CD14-positive monocyte (primary cell): ENCODE results near the gene POU6F2. TPM values are rescaled to one million over a fixed set of nuclear protein-coding genes. Genes with fewer than 3 reads are reported as not detected.

Experiments
- DNase-seq, 3 donors: peaks; one replicate each; pipeline ENCODE4 v3.0.0-alpha.2; 2011 to 2022
- H2AFZ ChIP-seq: 2 replicates; pipeline ENCODE4 v1.6.0; 2012; ENCODE audit warnings: mild to moderate bottlenecking, low read depth, low read length, inconsistent platforms; ENCODE audit not compliant: insufficient read depth, poor library complexity, severe bottlenecking
- H3K27ac ChIP-seq, 2 donors: 1 replicate in 1 of 2; 2 replicates in 1 of 2; pipeline ENCODE4 v1.5.1; 2012 to 2013; ENCODE audit warnings: low read length in 2 of 2, control low read depth in 1 of 2, inconsistent platforms in 1 of 2, low read depth in 1 of 2, mild to moderate bottlenecking in 1 of 2
- H3K27me3 ChIP-seq, 2 donors: one replicate each; pipeline versions ENCODE4 v1.6.0 to v1.6.1; 2011 to 2013; ENCODE audit warnings: low read length in 2 of 2; ENCODE audit not compliant: control insufficient read depth in 2 of 2, insufficient read depth in 2 of 2
- H3K36me3 ChIP-seq, 2 donors: replicated peaks in 1 of 2; 1 replicate in 1 of 2; 2 replicates in 1 of 2; pipeline versions ENCODE4 v1.5.1 to v1.6.1; 2012 to 2013; ENCODE audit warnings: low read length in 2 of 2, control low read depth in 1 of 2, inconsistent platforms in 1 of 2, mild to moderate bottlenecking in 1 of 2; ENCODE audit not compliant: insufficient read depth in 2 of 2, control insufficient read depth in 1 of 2
- H3K4me1 ChIP-seq, 2 donors: 1 replicate in 1 of 2; 2 replicates in 1 of 2; pipeline versions ENCODE4 v1.5.1 to v1.6.1; 2012 to 2013; ENCODE audit warnings: low read length in 2 of 2, control low read depth in 1 of 2, inconsistent platforms in 1 of 2, mild to moderate bottlenecking in 1 of 2, moderate library complexity in 1 of 2; ENCODE audit not compliant: insufficient read depth in 2 of 2, control insufficient read depth in 1 of 2
- H3K4me2 ChIP-seq: replicated peaks from 2 replicates; pipeline ENCODE3; 2012; ENCODE audit warnings: low read length, moderate library complexity, mild to moderate bottlenecking; ENCODE audit not compliant: poor library complexity, severe bottlenecking; ENCODE audit errors: extremely low read depth
- H3K4me3 ChIP-seq, 3 experiments: fragments of 200-600 bp in 1 of 3; sonication (generic) in 1 of 3; replicated peaks in 1 of 3; 1 replicate in 2 of 3; 2 replicates in 1 of 3; pipeline ENCODE4 v1.5.1; 2011 to 2013; ENCODE audit warnings: low read length in 3 of 3, mild to moderate bottlenecking in 3 of 3, control low read depth in 2 of 3, low read depth in 2 of 3, inconsistent platforms in 1 of 3, moderate library complexity in 1 of 3
- H3K79me2 ChIP-seq: 2 replicates; pipeline ENCODE4 v1.6.0; 2012; ENCODE audit warnings: mild to moderate bottlenecking, control low read depth, inconsistent platforms, low read length, moderate library complexity; ENCODE audit not compliant: insufficient read depth
- H3K9ac ChIP-seq: 2 replicates; pipeline ENCODE4 v1.6.0; 2017; ENCODE audit warnings: low read length, mild to moderate bottlenecking; ENCODE audit not compliant: insufficient read depth, poor library complexity, severe bottlenecking
- H3K9me3 ChIP-seq, 2 donors: replicated peaks in 1 of 2; 1 replicate in 1 of 2; 2 replicates in 1 of 2; pipeline versions ENCODE4 v1.5.1 to v1.6.1; 2012 to 2013; ENCODE audit warnings: low read length in 2 of 2, control low read depth in 1 of 2; ENCODE audit not compliant: control insufficient read depth in 1 of 2, insufficient read depth in 1 of 2
- H4K20me1 ChIP-seq: 2 replicates; pipeline ENCODE4 v1.6.0; 2012; ENCODE audit warnings: mild to moderate bottlenecking, low read length, control low read depth, moderate library complexity; ENCODE audit not compliant: insufficient read depth
- H3K27ac Mint-ChIP-seq, 7 donors: one replicate each; pipeline ENCODE4 v1.8.0; 2020; ENCODE audit warnings: mild to moderate bottlenecking in 7 of 7, mixed read lengths in 7 of 7, moderate library complexity in 6 of 7, inconsistent platforms in 2 of 7
- H3K27me3 Mint-ChIP-seq, 3 donors: one replicate each; pipeline ENCODE4 v1.8.0; 2021 to 2022; ENCODE audit warnings: low read depth in 3 of 3, mild to moderate bottlenecking in 3 of 3, mixed read lengths in 3 of 3, moderate library complexity in 3 of 3, inconsistent platforms in 1 of 3
- H3K36me3 Mint-ChIP-seq, 2 donors: one replicate each; pipeline ENCODE4 v1.8.0; 2020; ENCODE audit warnings: mixed read lengths in 2 of 2, inconsistent platforms in 1 of 2, mild to moderate bottlenecking in 1 of 2
- H3K4me1 Mint-ChIP-seq: one replicate; pipeline ENCODE4 v1.8.0; 2020; ENCODE audit warnings: mild to moderate bottlenecking, mixed read lengths
- H3K4me3 Mint-ChIP-seq, 2 donors: one replicate each; pipeline ENCODE4 v1.8.0; 2020; ENCODE audit warnings: mild to moderate bottlenecking in 2 of 2, mixed read lengths in 2 of 2, moderate library complexity in 1 of 2
- H3K9me3 Mint-ChIP-seq, 7 donors: one replicate each; pipeline ENCODE4 v1.8.0; 2020 to 2022; ENCODE audit warnings: mixed read lengths in 7 of 7, mild to moderate bottlenecking in 6 of 7, moderate library complexity in 6 of 7, inconsistent platforms in 2 of 7
- WGBS: methylation state at CpG from one replicate; pipeline ENCODE4 v1.1.5; 2013; ENCODE audit warnings: missing lambda C conversion rate; ENCODE audit not compliant: insufficient coverage; 5-methylcytosine and 5-hydroxymethylcytosine counted together
- intact Hi-C, 2 donors: fragments of 100-400 bp; cut with micrococcal nuclease; formaldehyde crosslinking; loops; one replicate each; pipeline versions ENCODE4 v1.15.0 to v1.15.1; 2023
- polyA plus RNA-seq, 3 donors: library from polyadenylated mRNA; depleted of rRNA in 1 of 3; unstranded in 2 of 3; stranded (reverse) in 1 of 3; fragments of 300-500 nt in 2 of 3; fragments of >200 nt in 1 of 3; fragmentation: Illumina TruSeq in 2 of 3; gene quantifications; 1 replicate in 2 of 3; 2 replicates in 1 of 3; pipeline ENCODE4 v1.2.3, GENCODE V29; 2012 to 2021
- TF ChIP-seq, protein P1 (sequence below): fragments of 200-600 bp; IDR thresholded peaks from one replicate; pipeline ENCODE4 v1.8.0; 2022; ENCODE audit warnings: antibody characterized with exemption, mild to moderate bottlenecking

Gene POU6F2
- polyA plus RNA-seq, 3 donors: not detected

DNA sequence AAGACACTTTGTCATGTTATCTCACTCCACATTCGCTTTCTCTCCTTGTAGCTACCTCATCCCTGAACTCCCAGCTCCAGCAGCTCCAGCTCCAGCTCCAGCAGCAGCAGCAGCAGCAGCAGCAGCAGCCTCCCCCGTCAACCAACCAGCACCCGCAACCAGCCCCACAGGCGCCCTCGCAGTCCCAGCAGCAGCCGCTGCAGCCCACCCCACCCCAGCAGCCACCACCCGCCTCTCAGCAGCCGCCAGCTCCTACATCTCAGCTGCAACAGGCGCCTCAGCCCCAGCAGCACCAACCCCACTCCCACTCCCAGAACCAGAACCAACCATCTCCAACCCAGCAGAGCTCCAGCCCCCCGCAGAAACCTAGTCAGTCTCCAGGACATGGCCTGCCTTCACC lies 361.9 kb downstream of the POU6F2 start:
- no peak overlapping the region for H3K27ac Mint-ChIP-seq
- H3K79me2 ChIP-seq: no peaks in the 10 kb centered on the region
- no peaks in the 10 kb centered on the region for H3K36me3 Mint-ChIP-seq
- H3K4me3 Mint-ChIP-seq: no peak overlapping the region
- H3K27ac ChIP-seq: no peak overlapping the region
- no peaks in the 10 kb centered on the region for H4K20me1 ChIP-seq
- peaks cover 3 to 7% (median 5%) of the 10 kb centered on the region in 3 donors for H3K27me3 Mint-ChIP-seq
- intact Hi-C loops: no loop called here
- TF ChIP-seq, protein P1, sequence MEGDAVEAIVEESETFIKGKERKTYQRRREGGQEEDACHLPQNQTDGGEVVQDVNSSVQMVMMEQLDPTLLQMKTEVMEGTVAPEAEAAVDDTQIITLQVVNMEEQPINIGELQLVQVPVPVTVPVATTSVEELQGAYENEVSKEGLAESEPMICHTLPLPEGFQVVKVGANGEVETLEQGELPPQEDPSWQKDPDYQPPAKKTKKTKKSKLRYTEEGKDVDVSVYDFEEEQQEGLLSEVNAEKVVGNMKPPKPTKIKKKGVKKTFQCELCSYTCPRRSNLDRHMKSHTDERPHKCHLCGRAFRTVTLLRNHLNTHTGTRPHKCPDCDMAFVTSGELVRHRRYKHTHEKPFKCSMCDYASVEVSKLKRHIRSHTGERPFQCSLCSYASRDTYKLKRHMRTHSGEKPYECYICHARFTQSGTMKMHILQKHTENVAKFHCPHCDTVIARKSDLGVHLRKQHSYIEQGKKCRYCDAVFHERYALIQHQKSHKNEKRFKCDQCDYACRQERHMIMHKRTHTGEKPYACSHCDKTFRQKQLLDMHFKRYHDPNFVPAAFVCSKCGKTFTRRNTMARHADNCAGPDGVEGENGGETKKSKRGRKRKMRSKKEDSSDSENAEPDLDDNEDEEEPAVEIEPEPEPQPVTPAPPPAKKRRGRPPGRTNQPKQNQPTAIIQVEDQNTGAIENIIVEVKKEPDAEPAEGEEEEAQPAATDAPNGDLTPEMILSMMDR: no peak
- no peaks in the 10 kb centered on the region for H3K4me1 ChIP-seq
- DNase-seq: no peak
- no peak overlapping the region for H3K4me3 ChIP-seq
- H3K9me3 ChIP-seq: no peaks in the 10 kb centered on the region
- no peak overlapping the region for H3K4me2 ChIP-seq
- WGBS: 94% methylated on average over 10 of the region's 10 CpGs
- H3K27me3 ChIP-seq: no peaks in the 10 kb centered on the region
- no peak overlapping the region for H3K9ac ChIP-seq
- H3K36me3 ChIP-seq: no peaks in the 10 kb centered on the region
- no peaks in the 10 kb centered on the region for H3K9me3 Mint-ChIP-seq
- H3K4me1 Mint-ChIP-seq: no peaks in the 10 kb centered on the region
- H2AFZ ChIP-seq: no peak overlapping the region

DNA sequence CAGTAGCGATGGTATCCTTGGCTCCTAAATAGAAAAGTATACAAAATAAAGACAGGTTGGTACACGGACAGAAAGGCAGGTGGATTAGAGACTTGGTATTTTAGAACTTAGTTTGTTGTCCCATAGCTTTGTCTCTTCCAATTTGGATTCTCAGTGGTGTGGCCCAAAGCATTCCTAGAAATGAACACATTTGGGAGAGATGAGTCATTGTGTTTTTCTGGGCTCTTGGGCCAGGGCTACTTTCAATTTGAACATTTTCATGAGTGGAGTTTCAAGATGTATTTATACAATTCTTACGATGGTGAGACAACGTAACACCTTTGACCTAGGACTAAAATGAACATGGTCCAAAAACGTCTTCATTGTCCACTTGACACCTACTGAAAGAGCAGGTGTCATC lies 363.4 kb downstream of the POU6F2 start:
- DNase-seq: no peak
- H3K36me3 ChIP-seq: no peaks in the 10 kb centered on the region
- no peaks in the 10 kb centered on the region for H3K4me1 Mint-ChIP-seq
- H3K4me1 ChIP-seq: no peaks in the 10 kb centered on the region
- H3K4me3 ChIP-seq: no peak overlapping the region
- H3K27ac ChIP-seq: no peak overlapping the region
- H3K9ac ChIP-seq: no peak overlapping the region
- no peaks in the 10 kb centered on the region for H3K27me3 ChIP-seq
- no peaks in the 10 kb centered on the region for H3K9me3 ChIP-seq
- 87% methylated on average over 3 of the region's 5 CpGs for WGBS
- peaks cover 3 to 5% (median 5%) of the 10 kb centered on the region in 3 donors for H3K27me3 Mint-ChIP-seq
- H3K4me3 Mint-ChIP-seq: no peak overlapping the region
- H3K9me3 Mint-ChIP-seq: no peaks in the 10 kb centered on the region
- H2AFZ ChIP-seq: no peak overlapping the region
- no peaks in the 10 kb centered on the region for H4K20me1 ChIP-seq
- no peak overlapping the region for H3K4me2 ChIP-seq
- H3K36me3 Mint-ChIP-seq: no peaks in the 10 kb centered on the region
- intact Hi-C loops: no loop called here
- H3K79me2 ChIP-seq: no peaks in the 10 kb centered on the region
- no peak overlapping the region for H3K27ac Mint-ChIP-seq
- TF ChIP-seq, protein P1: no peak
